Left forelimb (tissue), 1 donor: ENCODE results near the gene CACNA1H.
"Not testable (repeated sequence)": the region's sequence is repeated elsewhere in the genome, so short reads cannot be mapped to it uniquely, and the experiment has no call there.

ENCODE experiments used
- DNase-seq: peaks from one replicate; pipeline ENCODE4 v3.0.0-alpha.2; 2018; ENCODE audit warnings: low spot score

CACNA1H gene

DNA sequence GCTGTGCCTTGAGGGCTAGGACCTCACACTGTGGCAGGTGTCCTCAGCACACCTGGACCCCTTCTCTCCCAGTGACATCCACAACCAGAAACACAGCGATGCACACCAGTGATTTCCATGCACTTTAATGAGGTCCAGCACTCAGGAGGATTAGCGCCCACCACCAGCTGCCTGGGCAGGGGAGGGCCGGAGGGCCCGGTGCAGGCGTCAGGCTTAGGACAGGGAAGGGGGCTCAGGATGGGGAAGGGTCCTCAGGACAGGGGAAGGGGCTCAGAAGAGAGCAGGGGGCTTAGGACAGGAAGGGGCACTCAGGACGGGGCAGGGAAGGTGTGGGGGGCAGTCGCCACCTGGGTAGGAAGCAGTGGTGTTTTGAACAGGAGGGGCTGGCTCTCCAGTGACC lies 75.3 kb downstream of the CACNA1H start:
- not testable (repeated sequence) for DNase-seq

DNA sequence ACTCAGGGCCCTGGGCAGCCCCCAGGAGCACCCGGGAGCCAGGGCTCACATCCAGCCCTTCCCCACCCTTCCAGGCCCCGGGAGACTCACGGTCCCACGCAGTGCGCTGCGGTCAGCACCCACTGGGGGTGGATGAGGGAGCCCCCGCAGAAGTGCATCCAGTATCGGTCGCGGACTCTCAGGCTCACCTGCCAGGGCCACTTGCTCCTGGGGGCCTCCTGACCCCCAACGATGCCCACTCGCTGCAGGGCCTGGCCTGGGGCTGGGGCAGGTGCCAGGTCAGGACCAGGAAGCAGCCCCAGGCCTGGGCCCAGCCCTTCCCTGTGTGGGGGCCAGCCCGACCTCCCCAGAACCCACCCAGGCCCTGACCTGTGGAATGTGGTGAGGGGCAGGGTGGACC lies 76.6 kb downstream of the CACNA1H start:
- DNase-seq, result not testable (repeated sequence)

DNA sequence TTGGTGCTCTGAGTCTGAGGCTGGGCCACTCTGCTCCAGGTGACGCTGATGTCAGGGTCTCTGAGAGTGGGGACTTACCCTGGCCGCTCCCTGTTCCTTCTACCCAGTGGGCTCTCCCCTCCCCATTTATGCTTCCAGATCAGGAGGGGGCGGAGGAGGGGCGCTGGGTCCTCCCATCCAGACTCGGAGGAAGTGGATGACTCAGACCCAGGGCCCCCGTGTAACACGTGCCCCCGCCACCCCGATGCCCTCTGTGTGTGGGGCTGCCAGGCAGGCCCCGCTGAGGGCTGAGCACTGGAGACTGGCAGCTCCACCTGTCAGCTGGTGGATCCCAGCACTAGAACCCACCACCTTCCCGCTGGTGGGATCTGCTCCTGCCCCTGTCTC lies 77.2 kb downstream of the CACNA1H start, which contains the start of gene TPSB2:
TPSB2 (minus strand) TSS at position 101 of the 387 bp plus-strand sequence. CDS start 233 bp downstream, outside the sequence.
- DNase-seq, result not testable (repeated sequence)

DNA sequence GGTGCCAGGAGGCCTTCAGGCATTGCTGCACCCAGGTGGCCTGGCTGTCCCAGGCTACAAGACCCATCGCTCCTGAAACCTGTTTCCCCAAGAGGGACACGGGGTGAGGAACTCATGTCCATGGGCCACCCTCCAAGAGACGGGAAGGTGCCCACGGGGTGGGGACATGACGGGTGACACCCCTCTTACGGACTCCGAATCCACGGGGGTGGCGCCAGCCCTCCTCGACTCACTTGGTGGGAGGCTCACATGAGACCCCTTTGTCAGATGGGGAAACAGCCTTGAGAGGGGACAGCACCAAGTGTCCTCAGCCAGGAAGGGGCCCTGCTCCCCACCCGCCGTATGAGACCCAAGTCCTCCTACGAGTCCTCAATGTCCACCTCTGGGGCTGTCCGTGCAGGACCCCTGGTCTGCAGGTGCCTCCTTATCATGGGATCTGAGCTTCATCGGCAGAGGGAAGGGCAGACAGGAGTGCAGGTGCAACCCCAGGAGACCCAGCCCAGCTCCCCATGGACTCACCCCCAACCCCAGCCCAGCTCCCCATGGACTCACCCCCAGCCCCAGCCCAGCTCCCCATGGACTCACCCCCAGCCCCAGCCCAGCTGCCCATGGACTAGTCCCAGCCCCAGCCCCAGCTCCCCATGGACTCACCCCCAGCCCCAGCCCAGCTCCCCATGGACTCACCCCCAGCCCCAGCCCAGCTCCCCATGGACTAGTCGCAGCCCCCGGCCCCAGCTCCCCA lies 77.7 kb downstream of the CACNA1H start:
- not testable (repeated sequence) for DNase-seq

DNA sequence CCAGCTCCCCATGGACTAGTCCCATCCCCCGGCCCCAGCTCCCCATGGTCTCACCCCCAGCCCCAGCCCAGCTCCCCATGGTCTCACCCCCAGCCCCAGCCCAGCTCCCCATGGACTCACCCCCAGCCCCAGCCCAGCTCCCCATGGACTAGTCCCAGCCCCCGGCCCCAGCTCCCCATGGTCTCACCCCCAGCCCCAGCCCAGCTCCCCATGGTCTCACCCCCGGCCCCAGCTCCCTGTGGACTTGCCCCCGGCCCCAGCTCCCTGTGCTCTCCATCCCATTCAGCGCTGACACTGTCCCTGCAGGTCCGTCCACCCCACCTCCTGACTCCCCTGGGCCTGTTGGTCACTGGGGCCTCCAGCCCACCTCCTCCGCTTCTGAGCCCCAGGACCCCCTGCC lies 78.4 kb downstream of the CACNA1H start:
- DNase-seq, result not testable (repeated sequence)

DNA sequence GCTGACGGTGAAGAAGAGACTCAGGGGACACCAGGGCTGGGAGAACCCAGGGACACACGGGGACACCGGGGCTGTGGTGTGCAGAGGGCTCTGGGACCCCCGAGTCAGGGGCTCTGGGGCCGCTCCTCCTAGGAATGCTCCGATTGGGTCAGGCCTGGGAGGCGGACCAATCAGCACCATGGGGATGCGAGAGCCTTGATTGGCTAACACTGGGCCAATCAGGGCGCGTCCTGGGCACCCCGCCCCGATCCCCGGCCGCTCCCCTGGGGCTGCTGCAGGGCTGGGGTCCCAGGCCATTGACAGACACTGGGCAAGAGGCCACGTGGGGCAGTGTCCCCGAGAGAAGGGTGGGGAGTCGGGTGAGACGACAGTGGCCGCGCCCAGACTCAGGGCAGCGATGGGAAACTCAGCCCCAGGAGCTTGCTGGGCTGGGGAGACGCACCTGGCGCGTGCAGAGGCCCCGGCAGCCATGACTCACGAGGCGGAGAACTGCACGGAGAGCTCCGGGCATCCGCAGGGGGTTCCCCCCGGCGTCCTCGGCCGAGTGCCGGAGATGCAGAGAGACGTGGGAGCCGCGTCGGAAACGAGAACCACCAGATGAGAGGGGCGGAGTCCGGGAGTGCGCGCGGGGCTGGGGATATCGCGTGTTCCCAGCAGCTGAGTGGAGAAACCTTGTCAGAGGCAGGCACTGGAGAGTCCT lies 79.3 kb downstream of the CACNA1H start:
- not testable (repeated sequence) for DNase-seq

DNA sequence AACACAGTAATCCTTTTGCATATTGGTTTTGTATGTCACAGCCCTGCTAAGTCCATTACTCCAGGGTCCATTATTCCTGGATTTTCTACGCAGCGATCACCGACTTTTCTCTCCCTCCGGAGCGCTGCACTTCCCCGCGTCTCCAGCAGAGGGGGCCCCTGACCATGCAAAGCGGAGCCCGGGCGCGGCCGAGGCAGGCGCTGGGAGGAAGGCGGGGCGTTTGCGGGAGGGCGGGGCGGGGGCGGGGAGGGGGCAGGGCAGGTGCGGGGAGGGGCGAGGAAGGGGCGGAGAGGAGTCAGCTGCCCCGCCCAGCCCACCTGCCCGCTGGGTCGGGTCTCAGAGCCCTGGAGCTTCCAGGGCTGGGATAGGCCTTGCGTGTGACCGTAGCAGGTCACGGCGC lies 83.8 kb downstream of the CACNA1H start:
- not testable (repeated sequence) for DNase-seq

DNA sequence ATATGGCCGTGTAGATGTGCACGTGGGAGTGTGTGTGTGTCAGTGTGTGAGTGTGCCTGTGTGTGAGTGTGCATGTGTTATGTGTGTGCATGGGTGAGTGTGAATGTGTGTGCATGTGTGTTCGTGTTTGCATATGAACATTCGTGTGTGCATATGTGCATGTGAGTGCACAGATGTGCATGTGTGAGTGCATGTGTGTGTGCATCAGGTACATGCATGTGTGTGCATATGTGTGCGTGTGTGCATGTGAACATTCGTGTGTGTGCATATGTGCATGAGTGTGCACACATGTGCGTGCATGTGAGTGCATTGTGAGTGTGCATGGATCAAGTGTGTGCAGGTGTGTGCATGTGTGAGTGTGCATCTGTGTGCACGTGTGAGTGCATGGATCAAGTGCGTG lies 85.1 kb downstream of the CACNA1H start:
- no peak for DNase-seq

DNA sequence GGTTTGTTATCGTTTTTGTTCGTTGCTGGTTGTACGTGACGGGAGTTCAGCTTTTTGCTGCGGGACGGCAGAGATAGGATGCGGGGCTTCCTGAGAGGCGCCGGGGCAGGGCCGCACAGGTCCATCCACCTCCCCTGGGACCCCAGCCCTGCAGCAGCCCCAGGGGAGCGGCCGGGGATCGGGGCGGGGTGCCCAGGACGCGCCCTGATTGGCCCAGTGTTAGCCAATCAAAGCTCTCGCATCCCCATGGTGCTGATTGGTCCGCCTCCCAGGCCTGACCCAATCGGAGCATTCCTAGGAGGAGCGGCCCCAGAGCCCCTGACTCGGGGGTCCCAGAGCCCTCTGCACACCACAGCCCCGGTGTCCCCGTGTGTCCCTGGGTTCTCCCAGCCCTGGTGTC lies 86.0 kb downstream of the CACNA1H start:
- not testable (repeated sequence) for DNase-seq

DNA sequence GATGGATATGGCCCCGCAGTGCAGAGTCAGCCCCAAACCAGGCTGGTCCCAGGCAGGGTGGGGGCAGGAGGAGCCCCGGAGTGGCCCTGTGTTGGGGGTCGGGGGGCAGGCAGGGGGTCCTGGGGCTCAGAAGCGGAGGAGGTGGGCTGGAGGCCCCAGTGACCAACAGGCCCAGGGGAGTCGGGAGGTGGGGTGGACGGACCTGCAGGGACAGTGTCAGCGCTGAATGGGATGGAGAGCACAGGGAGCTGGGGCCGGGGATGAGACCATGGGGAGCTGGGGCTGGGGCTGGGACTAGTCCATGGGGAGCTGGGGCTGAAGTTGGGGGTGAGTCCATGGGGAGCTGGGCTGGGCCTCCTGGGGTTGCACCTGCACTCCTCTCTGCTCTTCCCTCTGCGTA lies 86.7 kb downstream of the CACNA1H start:
- not testable (repeated sequence) for DNase-seq

DNA sequence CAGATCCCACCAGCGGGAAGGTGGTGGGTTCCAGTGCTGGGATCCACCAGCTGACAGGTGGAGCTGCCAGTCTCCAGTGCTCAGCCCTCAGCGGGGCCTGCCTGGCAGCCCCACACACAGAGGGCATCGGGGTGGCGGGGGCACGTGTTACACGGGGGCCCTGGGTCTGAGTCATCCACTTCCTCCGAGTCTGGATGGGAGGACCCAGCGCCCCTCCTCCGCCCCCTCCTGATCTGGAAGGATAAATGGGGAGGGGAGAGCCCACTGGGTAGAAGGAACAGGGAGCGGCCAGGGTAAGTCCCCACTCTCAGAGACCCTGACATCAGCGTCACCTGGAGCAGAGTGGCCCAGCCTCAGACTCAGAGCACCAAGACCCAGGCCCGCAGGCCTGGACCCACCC lies 87.5 kb downstream of the CACNA1H start, which contains the start of gene TPSAB1:
TPSAB1 (plus strand) TSS at position 270 of the 400 bp plus-strand sequence. CDS start 234 bp downstream, outside the sequence.
- not testable (repeated sequence) for DNase-seq

DNA sequence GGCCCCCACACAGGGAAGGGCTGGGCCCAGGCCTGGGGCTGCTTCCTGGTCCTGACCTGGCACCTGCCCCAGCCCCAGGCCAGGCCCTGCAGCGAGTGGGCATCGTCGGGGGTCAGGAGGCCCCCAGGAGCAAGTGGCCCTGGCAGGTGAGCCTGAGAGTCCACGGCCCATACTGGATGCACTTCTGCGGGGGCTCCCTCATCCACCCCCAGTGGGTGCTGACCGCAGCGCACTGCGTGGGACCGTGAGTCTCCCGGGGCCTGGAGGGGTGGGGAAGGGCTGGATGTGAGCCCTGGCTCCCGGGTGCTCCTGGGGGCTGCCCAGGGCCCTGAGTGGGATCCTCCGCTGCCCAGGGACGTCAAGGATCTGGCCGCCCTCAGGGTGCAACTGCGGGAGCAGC lies 88.2 kb downstream of the CACNA1H start:
- not testable (repeated sequence) for DNase-seq

DNA sequence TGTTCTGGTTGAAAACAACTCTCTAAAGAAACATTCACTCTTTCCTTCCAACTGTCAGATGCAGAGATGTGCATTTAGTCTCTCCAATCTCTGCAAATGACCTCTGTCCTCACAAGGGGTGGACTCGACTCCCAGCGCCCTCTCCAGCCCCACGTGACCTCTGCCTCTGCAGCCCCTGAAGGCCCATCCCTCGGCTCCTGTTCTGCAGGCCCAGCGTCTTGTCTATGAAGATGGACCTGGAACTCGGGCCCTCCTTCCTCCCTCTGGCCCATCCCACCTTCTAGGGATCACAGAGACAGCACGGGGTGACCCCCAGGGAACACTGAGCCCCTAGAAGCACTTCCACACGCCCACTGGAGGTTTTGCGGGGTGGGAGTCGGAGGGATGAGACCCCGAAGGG lies 90.5 kb downstream of the CACNA1H start:
- not testable (repeated sequence) for DNase-seq

DNA sequence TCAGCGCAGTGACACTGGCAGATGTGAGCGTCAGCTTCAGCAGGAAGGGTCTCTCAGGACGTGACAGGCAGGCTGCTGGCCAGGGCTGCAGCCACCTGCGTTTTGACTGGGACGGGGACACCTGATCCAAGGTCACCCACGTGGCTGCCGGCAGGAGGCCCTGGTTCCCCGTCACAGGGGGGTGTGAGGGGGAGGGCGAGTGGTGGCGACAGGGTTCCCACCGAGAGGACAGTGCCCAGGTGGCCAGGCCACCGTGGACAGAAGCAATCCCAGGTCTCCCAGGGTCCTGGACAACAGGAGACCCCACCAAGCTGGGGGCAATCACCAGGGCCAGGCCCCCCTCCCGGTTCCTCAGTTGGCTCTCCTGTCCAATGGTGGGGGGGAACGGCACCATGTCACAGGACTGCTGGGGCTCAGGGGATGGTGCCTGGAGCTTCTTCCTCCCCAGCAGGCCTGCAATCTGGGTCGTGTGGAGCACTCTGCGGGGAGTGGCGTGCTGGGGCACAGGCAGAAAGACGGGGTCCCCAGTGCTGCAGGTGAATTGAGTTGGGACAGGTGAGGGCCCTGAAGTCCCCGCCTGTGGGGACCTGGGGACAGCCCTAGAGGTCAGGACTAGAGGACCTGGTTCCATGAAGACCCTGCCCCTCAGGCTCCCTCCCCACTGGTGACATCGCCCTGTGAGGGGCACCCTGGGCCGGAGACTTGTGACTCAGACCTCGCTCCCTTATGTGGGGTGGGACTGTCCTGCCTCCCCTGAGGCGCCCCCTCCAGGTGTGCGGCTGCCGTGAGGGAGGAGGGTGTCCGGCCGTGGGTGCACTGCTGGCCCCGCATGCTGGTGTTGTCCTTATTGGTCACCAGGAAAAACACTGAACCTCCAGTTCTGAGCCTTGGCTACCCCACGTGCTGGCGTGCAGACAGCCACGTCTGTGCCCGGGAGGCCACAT lies 91.3 kb downstream of the CACNA1H start:
- DNase-seq, result not testable (repeated sequence)

DNA sequence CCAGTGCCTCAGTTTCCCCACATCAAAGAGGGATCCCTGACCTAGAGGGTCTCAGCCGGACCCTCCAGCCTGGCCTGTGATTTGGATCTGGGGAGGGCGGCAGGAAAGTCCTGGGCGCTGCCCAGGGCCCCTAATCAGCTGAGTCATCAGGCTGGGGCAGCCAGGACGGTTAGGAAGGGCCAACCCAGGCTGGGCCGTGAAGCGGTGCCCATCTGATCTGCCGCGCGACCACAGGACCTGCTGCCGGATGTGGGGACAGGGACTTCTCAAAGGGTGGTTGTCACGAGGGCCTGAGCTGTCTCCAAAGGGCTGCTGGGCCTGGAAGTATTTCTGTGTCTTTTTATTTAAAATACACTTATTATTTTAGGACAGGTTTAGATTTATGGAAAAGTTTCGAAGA lies 92.0 kb downstream of the CACNA1H start:
- DNase-seq, result no peak

DNA sequence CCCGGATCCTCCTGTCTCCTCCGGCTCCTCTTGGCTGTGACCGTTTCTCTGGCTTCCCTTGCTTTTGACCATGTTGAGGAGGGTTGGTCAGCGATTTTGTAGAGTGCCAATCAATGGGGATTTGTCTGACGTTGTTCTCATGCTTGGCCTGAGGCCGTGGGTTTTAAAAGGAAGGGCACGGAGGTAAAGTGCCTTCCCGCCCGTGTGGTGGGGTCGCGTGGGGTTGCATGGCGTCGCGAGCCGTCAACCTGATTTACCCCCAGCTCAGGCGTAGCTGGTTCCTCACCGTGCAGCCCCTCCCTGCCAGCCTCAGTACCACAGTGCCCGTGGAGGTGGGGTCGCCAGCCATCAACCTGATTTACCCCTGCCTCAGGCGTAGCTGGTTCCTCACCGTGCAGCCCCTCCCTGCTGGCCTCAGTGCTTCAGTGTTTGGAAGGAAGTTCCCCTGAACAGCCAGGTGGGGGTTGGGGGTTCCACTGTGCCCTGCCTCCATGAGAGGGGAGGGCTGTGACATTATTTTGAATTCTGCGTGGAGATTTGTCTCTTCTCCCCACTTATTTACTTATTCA lies 92.6 kb downstream of the CACNA1H start:
- no peak for DNase-seq

DNA sequence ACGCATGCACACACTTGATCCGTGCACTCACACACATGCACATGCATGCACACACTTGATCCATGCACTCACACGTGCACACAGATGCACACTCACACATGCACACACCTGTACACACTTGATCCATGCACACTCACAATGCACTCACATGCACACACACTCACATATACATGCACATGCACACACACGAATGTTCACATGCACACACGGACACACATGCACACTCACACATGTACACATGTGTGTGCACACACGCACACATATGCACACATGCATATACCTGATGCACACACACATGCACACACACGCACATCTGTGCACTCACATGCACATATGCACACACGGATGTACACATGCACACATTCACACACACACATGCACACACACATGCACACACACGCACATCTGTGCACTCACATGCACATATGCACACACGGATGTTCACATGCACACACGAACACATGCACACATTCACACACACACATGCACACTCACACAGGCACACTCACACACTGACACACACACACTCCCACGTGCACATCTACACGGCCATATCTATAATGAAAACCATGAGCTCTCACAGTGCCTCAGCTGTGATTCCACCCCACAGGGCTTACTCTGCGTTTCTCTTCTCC lies 95.1 kb downstream of the CACNA1H start:
- DNase-seq, result not testable (repeated sequence)

DNA sequence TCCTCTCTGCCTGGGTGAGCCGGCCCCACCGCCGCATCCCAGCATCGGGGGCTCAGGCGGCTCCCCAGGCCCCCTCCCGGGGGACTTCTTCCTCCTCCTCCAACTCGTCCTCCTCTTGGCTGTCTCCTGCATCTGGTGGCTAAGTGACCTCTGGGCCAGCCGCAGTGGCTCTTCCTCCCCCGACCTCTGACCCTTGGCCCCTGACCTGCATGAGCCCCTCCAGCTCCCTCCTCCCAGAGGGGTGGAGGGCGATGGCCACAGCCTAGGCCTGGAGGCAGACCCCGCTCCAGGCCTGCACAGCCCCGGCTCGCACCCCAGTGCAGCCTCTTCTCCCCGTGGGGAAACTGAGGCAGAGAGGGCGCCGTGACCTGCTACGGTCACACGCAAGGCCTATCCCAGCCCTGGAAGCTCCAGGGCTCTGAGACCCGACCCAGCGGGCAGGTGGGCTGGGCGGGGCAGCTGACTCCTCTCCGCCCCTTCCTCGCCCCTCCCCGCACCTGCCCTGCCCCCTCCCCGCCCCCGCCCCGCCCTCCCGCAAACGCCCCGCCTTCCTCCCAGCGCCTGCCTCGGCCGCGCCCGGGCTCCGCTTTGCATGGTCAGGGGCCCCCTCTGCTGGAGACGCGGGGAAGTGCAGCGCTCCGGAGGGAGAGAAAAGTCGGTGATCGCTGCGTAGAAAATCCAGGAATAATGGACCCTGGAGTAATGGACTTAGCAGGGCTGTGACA lies 96.3 kb downstream of the CACNA1H start:
- DNase-seq, result not testable (repeated sequence)

DNA sequence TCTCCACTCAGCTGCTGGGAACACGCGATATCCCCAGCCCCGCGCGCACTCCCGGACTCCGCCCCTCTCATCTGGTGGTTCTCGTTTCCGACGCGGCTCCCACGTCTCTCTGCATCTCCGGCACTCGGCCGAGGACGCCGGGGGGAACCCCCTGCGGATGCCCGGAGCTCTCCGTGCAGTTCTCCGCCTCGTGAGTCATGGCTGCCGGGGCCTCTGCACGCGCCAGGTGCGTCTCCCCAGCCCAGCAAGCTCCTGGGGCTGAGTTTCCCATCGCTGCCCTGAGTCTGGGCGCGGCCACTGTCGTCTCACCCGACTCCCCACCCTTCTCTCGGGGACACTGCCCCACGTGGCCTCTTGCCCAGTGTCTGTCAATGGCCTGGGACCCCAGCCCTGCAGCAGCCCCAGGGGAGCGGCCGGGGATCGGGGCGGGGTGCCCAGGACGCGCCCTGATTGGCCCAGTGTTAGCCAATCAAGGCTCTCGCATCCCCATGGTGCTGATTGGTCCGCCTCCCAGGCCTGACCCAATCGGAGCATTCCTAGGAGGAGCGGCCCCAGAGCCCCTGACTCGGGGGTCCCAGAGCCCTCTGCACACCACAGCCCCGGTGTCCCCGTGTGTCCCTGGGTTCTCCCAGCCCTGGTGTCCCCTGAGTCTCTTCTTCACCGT lies 100.9 kb downstream of the CACNA1H start:
- DNase-seq, result not testable (repeated sequence)

DNA sequence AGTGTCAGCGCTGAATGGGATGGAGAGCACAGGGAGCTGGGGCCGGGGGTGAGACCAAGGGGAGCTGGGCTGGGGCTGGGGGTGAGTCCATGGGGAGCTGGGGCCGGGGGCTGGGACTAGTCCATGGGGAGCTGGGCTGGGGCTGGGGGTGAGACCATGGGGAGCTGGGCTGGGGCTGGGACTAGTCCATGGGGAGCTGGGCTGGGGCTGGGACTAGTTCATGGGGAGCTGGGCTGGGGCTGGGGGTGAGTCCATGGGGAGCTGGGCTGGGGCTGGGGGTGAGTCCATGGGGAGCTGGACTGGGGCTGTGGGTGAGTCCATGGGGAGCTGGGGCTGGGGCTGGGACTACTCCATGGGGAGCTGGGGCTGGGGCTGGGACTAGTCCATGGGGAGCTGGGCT lies 101.9 kb downstream of the CACNA1H start:
- not testable (repeated sequence) for DNase-seq
